A549 (cell line): ENCODE measurements around the gene TIMP3. TPM values are rescaled to one million over a fixed set of nuclear protein-coding genes. Genes with fewer than 3 reads are reported as not detected.

Source experiments
- ATAC-seq, 2 experiments: fragments of 200-7000 bp in 1 of 2; fragments of >200 bp in 1 of 2; cut with Nextera tagmentation in 1 of 2; cut with Tn5 transposase in 1 of 2; 3 replicates each; pipeline versions ENCODE4 v1.8.0 to v1.9.1; 2018 to 2020; ENCODE audit warnings: mild to moderate bottlenecking in 1 of 2, moderate library complexity in 1 of 2
- CTCF ChIA-PET: fragments of 300-600 bp; sonication (Branson Sonifier 250); formaldehyde crosslinking; extraction: SDS; loops from one replicate; lab custom pipeline; 2021; ENCODE audit warnings: antibody characterized with exemption, inconsistent platforms; lab: Yijun Ruan, JAX
- POLR2A ChIA-PET: fragments of 350-600 bp; formaldehyde crosslinking; extraction: SDS; loops from one replicate; lab custom pipeline; 2021; ENCODE audit warnings: antibody characterized with exemption, inconsistent platforms; lab: Yijun Ruan, JAX
- DNase-seq, 2 experiments: peaks; one replicate each; pipeline versions ENCODE4 v3.0.0 to v3.0.0-alpha.2; 2011 to 2016; ENCODE audit warnings: low read depth in 1 of 2, low spot score in 1 of 2
- FAIRE-seq: peaks from 2 replicates; lab custom pipeline; 2011; peaks lifted over from hg19 to GRCh38; lab: Jason Lieb, UNC
- H3K27ac ChIP-seq, 2 experiments: fragments of >200 bp; sonication (Bioruptor Twin); formaldehyde crosslinking; 3 replicates each; pipeline ENCODE4 v1.5.1; 2016 to 2017
- H3K4me1 ChIP-seq: fragments of >200 bp; sonication (Bioruptor Twin); formaldehyde crosslinking; 3 replicates; pipeline ENCODE4 v1.6.1; 2016
- H3K4me2 ChIP-seq: fragments of >200 bp; sonication (Bioruptor Twin); formaldehyde crosslinking; 3 replicates; pipeline ENCODE4 v1.6.1; 2016
- H3K4me3 ChIP-seq: fragments of >200 bp; sonication (Bioruptor Twin); formaldehyde crosslinking; 3 replicates; pipeline ENCODE4 v1.5.1; 2016
- H3K9me3 ChIP-seq: fragments of >200 bp; sonication (Bioruptor Twin); formaldehyde crosslinking; 3 replicates; pipeline ENCODE4 v1.6.1; 2016
- BHLHE40 ChIP-seq: IDR thresholded peaks from 2 replicates; pipeline ENCODE4 v1.6.1; 2012; ENCODE audit warnings: low read depth, low read length, inconsistent platforms
- CBX8 ChIP-seq: fragments of 200-600 bp; sonication (generic); IDR thresholded peaks from 2 replicates; pipeline ENCODE4 v1.6.1; 2016
- CEBPB ChIP-seq, 2 experiments: fragments of >200 bp in 1 of 2; sonication (Bioruptor Twin) in 1 of 2; formaldehyde crosslinking in 1 of 2; IDR thresholded peaks; 2 replicates each; pipeline ENCODE4 v1.6.1; 2012 to 2016
- CHD4 ChIP-seq: fragments of 200-600 bp; sonication (generic); IDR thresholded peaks from 2 replicates; pipeline ENCODE4 v1.6.1; 2016; ENCODE audit warnings: antibody characterized with exemption, mild to moderate bottlenecking, borderline replicate concordance
- CTCF ChIP-seq: fragments of >200 bp; sonication (Bioruptor Twin); formaldehyde crosslinking; IDR thresholded peaks from 3 replicates; pipeline ENCODE4 v1.5.1; 2016
- E2F6 ChIP-seq: IDR thresholded peaks from 2 replicates; pipeline ENCODE4 v1.6.1; 2012; ENCODE audit warnings: low read depth, borderline replicate concordance
- ESRRA ChIP-seq: fragments of 150-350 bp; IDR thresholded peaks from 2 replicates; pipeline ENCODE4 v1.6.1; 2014; ENCODE audit warnings: mild to moderate bottlenecking, low read length, borderline replicate concordance
- GATA3 ChIP-seq: IDR thresholded peaks from 2 replicates; pipeline ENCODE4 v1.6.1; 2012; ENCODE audit warnings: borderline replicate concordance
- HDAC2 ChIP-seq: fragments of 200-600 bp; sonication (generic); IDR thresholded peaks from 2 replicates; pipeline ENCODE4 v1.6.1; 2016
- HEYL ChIP-seq: fragments of 250-450 bp; sonication (Bioruptor Pico); IDR thresholded peaks from 2 replicates; pipeline ENCODE4 v1.8.0; 2021; ENCODE audit warnings: mild to moderate bottlenecking, moderate library complexity
- HMGXB4 ChIP-seq: fragments of 250-450 bp; sonication (Bioruptor Pico); IDR thresholded peaks from 2 replicates; pipeline ENCODE4 v1.5.0; 2021; ENCODE audit warnings: mild to moderate bottlenecking, moderate library complexity, borderline replicate concordance
- HOXB5 ChIP-seq: fragments of 250-450 bp; sonication (Bioruptor Pico); IDR thresholded peaks from 2 replicates; pipeline ENCODE4 v1.5.0; 2020; ENCODE audit warnings: mild to moderate bottlenecking, moderate library complexity
- JUN ChIP-seq, 2 experiments: fragments of >200 bp; sonication (Bioruptor Twin); formaldehyde crosslinking; IDR thresholded peaks; 2 replicates in 1 of 2; 3 replicates in 1 of 2; pipeline ENCODE4 v1.6.1; 2016 to 2017
- MAFK ChIP-seq: fragments of 450-650 bp; IDR thresholded peaks from 2 replicates; pipeline ENCODE4 v1.6.1; 2014; ENCODE audit not compliant: partially characterized antibody
- MAX ChIP-seq: IDR thresholded peaks from 2 replicates; pipeline ENCODE4 v1.6.1; 2012
- RFX5 ChIP-seq: fragments of 450-650 bp; IDR thresholded peaks from 2 replicates; pipeline ENCODE4 v1.7.1; 2014; ENCODE audit warnings: antibody characterized with exemption, mild to moderate bottlenecking, moderate library complexity
- SMC3 ChIP-seq: fragments of >200 bp; sonication (Bioruptor Twin); formaldehyde crosslinking; IDR thresholded peaks from 3 replicates; pipeline ENCODE4 v1.6.1; 2018; ENCODE audit warnings: inconsistent platforms
- TP53 ChIP-seq: fragments of 250-450 bp; sonication (Bioruptor Pico); IDR thresholded peaks from 2 replicates; pipeline ENCODE4 v1.5.0; 2021; ENCODE audit warnings: mild to moderate bottlenecking, moderate library complexity
- WGBS: methylation state at CpG from one replicate; pipeline ENCODE4 v1.1.6; 2017; ENCODE audit errors: missing lambda C conversion rate; 5-methylcytosine and 5-hydroxymethylcytosine counted together
- polyA plus RNA-seq, 4 experiments: library from polyadenylated mRNA; depleted of rRNA in 3 of 4; stranded (reverse); fragments of >200 nt; fragmentation: RNase III in 1 of 4; extraction: RNeasy Plus Mini Kit Qiagen cat#74134 plus additional on column Dnase treatment in 1 of 4; gene quantifications; 2 replicates in 3 of 4; 3 replicates in 1 of 4; pipeline ENCODE4 v1.2.3, GENCODE V29; 2011 to 2017

The TIMP3 gene
- polyA plus RNA-seq, 2 of the 4 experiments (the other 2 are of a cell fraction): 1.4 to 1.7 TPM

GRCh38 chr22:32859743-32860142, 58.2 kb downstream of the TIMP3 start:
- Histone ChIP-seq H3K4me1 (no peaks in the 10 kb centered on the region), H3K9me3 (no peaks in the 10 kb centered on the region), H3K27ac (no peak overlapping the region), H3K4me3 (no peak overlapping the region), H3K4me2 (no peak overlapping the region)
- FAIRE-seq: no peak
- TF ChIP-seq BHLHE40 (no peak), TP53 (CRISPR knock-in tag) (no peak), SMC3 (no peak), HDAC2 (no peak)
- no peak for ATAC-seq
- no peak for DNase-seq
- 45% methylated on average over 1 of the region's 1 CpG for WGBS
- CTCF ChIA-PET: interaction anchor here (1.5 kb wide), 1 partner anchor 76 kb away, joined by 3 read pairs; no protein-coding TSS in a partner anchor
- POLR2A ChIA-PET: no interaction called here

- ChIA-PET CTCF (interaction anchor here (0.7 kb wide), 1 partner anchor 26 kb away, joined by 3 read pairs; no protein-coding TSS in a partner anchor), POLR2A (no interaction called here)
- Histone ChIP-seq H3K4me3 (no peak overlapping the region), H3K4me2 (no peak overlapping the region), H3K27ac (no peak overlapping the region), H3K9me3 (no peaks in the 10 kb centered on the region), H3K4me1 (no peaks in the 10 kb centered on the region)
- FAIRE-seq: no peak
- DNase-seq: no peak
- no peak for TF ChIP-seq CEBPB (IDR thresholded peaks at IDR 0.05)
- no peak for TF ChIP-seq JUN (IDR thresholded peaks at IDR 0.05)
- no peak for TF ChIP-seq ESRRA
- no peak for TF ChIP-seq E2F6
- no peak for TF ChIP-seq RFX5
- TF ChIP-seq GATA3: no peak
- TF ChIP-seq CTCF: no peak
- TF ChIP-seq CBX8: no peak
- no peak for TF ChIP-seq CHD4
- TF ChIP-seq HMGXB4: no peak
- TF ChIP-seq MAX: no peak
- WGBS: 67% methylated on average over 5 of the region's 5 CpGs
- ATAC-seq: no peak
Observed at GRCh38 chr22:32861330-32861729, 59.8 kb downstream of the TIMP3 start.

GRCh38 chr22:32862083-32862482, 60.6 kb downstream of the TIMP3 start:
- no peak overlapping the region for H3K27ac ChIP-seq
- POLR2A ChIA-PET: no interaction called here
- CTCF ChIA-PET: no interaction called here
- WGBS: 41% methylated on average over 3 of the region's 4 CpGs
- H3K4me1 ChIP-seq: no peaks in the 10 kb centered on the region
- ATAC-seq (no peak), FAIRE-seq (no peak), DNase-seq (no peak)
- TF ChIP-seq MAX (no peak), HOXB5 (no peak), HEYL (no peak), MAFK (no peak)
- no peak overlapping the region for H3K4me3 ChIP-seq
- no peaks in the 10 kb centered on the region for H3K9me3 ChIP-seq
- H3K4me2 ChIP-seq: no peak overlapping the region
